Stomach (tissue), 9 donors: ENCODE results near the gene OR6K2. TPM values are rescaled to one million over a fixed set of nuclear protein-coding genes. Genes with fewer than 3 reads are reported as not detected.

Source experiments
- DNase-seq, 2 donors: peaks; one replicate each; pipeline versions ENCODE4 v3.0.0 to v3.0.0-alpha.2; 2013 to 2019
- H3K27ac ChIP-seq, 5 donors: fragments of 200-600 bp in 4 of 5; sonication (generic) in 4 of 5; one replicate each; pipeline ENCODE4 v1.5.1; 2013 to 2019; ENCODE audit warnings: mild to moderate bottlenecking in 1 of 5, moderate library complexity in 1 of 5
- H3K27me3 ChIP-seq, 3 donors: fragments of 200-600 bp; sonication (generic); one replicate each; pipeline ENCODE4 v1.5.1; 2017 to 2019; ENCODE audit warnings: mixed run types in 1 of 3
- H3K36me3 ChIP-seq, 4 donors: fragments of 200-600 bp; sonication (generic); 1 replicate in 3 of 4; 2 replicates in 1 of 4; pipeline ENCODE4 v1.5.1; 2016 to 2019
- H3K4me1 ChIP-seq, 4 donors: fragments of 200-600 bp; sonication (generic); one replicate each; pipeline ENCODE4 v1.5.1; 2016 to 2019
- H3K4me3 ChIP-seq, 4 donors: fragments of 200-600 bp; sonication (generic) in 3 of 4; one replicate each; pipeline ENCODE4 v1.5.1; 2016 to 2019; ENCODE audit warnings: mild to moderate bottlenecking in 1 of 4
- H3K9me3 ChIP-seq, 4 donors: fragments of 200-600 bp; sonication (generic); one replicate each; pipeline ENCODE4 v1.5.1; 2016 to 2019
- CTCF ChIP-seq, 7 experiments: fragments of 450-650 bp in 4 of 7; fragments of 200-600 bp in 3 of 7; sonication (generic) in 3 of 7; IDR thresholded peaks; one replicate each; pipeline ENCODE4 v1.5.1; 2016 to 2019; ENCODE audit warnings: antibody characterized with exemption in 7 of 7, control low read depth in 2 of 7, mild to moderate bottlenecking in 1 of 7
- EP300 ChIP-seq: sonication (generic); formaldehyde crosslinking; IDR thresholded peaks from one replicate; pipeline ENCODE4 v1.6.1; 2017; ENCODE audit warnings: antibody characterized with exemption
- POLR2A ChIP-seq, 4 donors: fragments of 450-650 bp; IDR thresholded peaks; one replicate each; pipeline ENCODE4 v1.6.1; 2016; ENCODE audit warnings: antibody characterized with exemption in 4 of 4, control low read depth in 2 of 4, mild to moderate bottlenecking in 1 of 4, moderate library complexity in 1 of 4
- POLR2AphosphoS5 ChIP-seq, 3 donors: sonication (generic); formaldehyde crosslinking; IDR thresholded peaks; one replicate each; pipeline ENCODE4 v1.6.1; 2016; ENCODE audit warnings: antibody characterized with exemption in 3 of 3
- WGBS, 5 donors: extraction: QIAGEN DNeasy Blood & Tissue Kit in 3 of 5; methylation state at CpG; one replicate each; pipeline versions ENCODE4 v1.1.5 to v1.1.7; 2013 to 2018; 5-methylcytosine and 5-hydroxymethylcytosine counted together
- intact Hi-C: fragments of 100-400 bp; cut with DNase I; formaldehyde crosslinking; loops from one replicate; pipeline ENCODE4 v1.15.1; 2023; ENCODE audit warnings: low total_unique reads
- polyA plus RNA-seq, 3 donors: library from polyadenylated mRNA; stranded (reverse); fragments of 200-250 nt; gene quantifications; one replicate each; pipeline ENCODE4 v1.2.3, GENCODE V29; 2013
- total RNA-seq, 5 donors: library from RNA; depleted of rRNA; stranded (reverse); fragments of >200 nt; gene quantifications; one replicate each; pipeline versions ENCODE4 v1.1.0 to v1.2.3, GENCODE V29; 2014 to 2016
- donor health status: healthy with polysubstance abuse.
- donor health status: Bipolar disorder and iron deficiency.
- donor health status: healthy.

OR6K2 gene
- total and polyA plus RNA-seq, 8 donors = not detected

DNA sequence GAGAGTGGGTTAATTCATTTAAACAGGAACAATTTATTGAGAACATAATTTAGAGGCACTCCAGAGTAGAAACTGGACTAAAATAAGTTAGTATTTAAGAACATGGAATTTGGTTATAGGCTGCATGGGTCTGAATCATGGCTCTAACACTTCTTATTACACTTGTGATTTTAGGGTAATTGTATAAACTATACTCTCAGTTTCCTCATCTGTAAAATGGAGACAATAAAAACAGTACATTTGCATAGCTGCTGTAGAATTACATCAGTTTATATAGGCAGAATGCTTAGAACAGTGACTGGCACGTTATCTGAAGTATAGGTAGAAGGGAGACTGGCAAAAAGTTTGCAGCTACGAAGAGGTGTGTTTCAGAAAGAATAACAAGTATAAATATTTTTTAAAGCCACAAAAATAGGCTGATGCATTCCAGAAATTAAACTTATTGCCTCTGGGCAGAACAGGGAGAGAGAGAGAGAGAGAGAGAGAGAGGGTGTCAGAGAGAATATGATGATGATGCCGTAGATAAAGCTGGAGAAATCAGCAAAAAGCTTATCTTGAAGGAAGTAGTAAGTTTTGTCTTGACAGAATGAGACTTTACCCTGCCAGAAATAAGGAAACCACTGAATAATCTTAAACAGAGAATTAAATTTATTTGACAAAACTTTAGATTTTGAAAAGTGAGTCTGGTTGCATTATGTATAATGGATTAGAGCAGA lies 28.2 kb upstream of the OR6K2 start:
- no peak overlapping the region for H3K27ac ChIP-seq
- no peak for TF ChIP-seq POLR2A (IDR thresholded peaks at IDR 0.05)
- no peak for TF ChIP-seq EP300
- no peak for TF ChIP-seq POLR2AphosphoS5 (IDR thresholded peaks at IDR 0.05)
- TF ChIP-seq CTCF (IDR thresholded peaks at IDR 0.05) = no peak
- no peaks in the 10 kb centered on the region for H3K4me1 ChIP-seq
- no peaks in the 10 kb centered on the region for H3K9me3 ChIP-seq
- WGBS, 5 donors = 67 to 74% (median 74%) methylated on average over 3 of the region's 3 CpGs
- intact Hi-C loops = no loop called here
- no peaks in the 10 kb centered on the region for H3K27me3 ChIP-seq
- DNase-seq = no peak
- H3K4me3 ChIP-seq = no peak overlapping the region
- H3K36me3 ChIP-seq = no peaks in the 10 kb centered on the region

DNA sequence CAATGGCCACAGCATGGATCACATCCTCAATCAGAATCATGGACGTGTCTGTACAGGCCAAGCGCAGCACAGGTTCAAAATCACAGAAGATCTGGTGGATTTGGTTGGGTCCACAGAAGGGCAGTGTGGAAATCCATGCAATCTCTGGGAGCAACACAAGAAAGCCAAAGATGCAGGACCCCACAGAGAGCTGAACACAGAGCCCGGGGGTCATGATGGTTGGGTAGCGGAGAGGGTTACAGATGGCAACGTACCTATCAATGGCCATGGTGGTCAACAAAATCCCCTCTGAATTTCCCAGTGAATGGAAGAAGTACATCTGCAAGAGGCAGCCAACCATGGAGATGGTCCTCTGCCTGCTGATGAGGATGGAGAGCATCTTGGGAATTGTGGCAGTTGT lies 24.0 kb upstream of the OR6K2 start:
- TF ChIP-seq EP300 = no peak
- TF ChIP-seq CTCF (IDR thresholded peaks at IDR 0.05) = no peak
- no peak for TF ChIP-seq POLR2AphosphoS5 (IDR thresholded peaks at IDR 0.05)
- TF ChIP-seq POLR2A (IDR thresholded peaks at IDR 0.05) = no peak
- Histone ChIP-seq H3K4me3 (no peak overlapping the region), H3K4me1 (no peaks in the 10 kb centered on the region), H3K36me3 (no peaks in the 10 kb centered on the region), H3K9me3 (no peaks in the 10 kb centered on the region), H3K27ac (no peak overlapping the region), H3K27me3 (no peaks in the 10 kb centered on the region)
- intact Hi-C loops = no loop called here
- DNase-seq = no peak
- WGBS, 5 donors = 89 to 92% (median 90%) methylated on average over 5 of the region's 5 CpGs

GRCh38 chr1:158720620-158721019 lies 20.2 kb upstream of the OR6K2 start, which contains the start of gene OR6K3:
Gene OR6K3, minus strand, starts transcription at chr1:158720720. Its CDS starts 2,605 bp downstream, at chr1:158718115.
- intact Hi-C loops = no loop called here
- TF ChIP-seq EP300 (no peak), CTCF (IDR thresholded peaks at IDR 0.05) (no peak)

DNA sequence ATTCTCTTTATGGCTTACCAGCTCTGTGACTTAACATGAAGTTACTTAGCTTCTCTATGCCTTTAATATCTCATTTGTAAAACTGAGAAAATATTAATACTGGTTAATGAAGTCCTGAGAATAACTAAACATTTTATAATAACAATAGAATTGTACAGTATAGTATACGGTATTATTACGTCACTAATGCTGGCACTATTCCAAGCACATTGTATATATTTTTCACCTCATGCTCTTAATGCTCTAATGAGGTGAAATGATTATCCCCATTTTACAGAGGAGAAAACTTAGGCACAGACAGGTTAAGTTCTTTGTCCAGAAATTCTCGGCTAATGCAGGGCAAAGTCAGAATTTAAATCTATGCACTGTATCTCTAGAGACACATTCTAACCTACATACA lies 19.2 kb upstream of the OR6K2 start:
- no peak for DNase-seq
- no peaks in the 10 kb centered on the region for H3K36me3 ChIP-seq
- H3K27ac ChIP-seq = no peak overlapping the region
- TF ChIP-seq POLR2A (IDR thresholded peaks at IDR 0.05) (no peak), EP300 (no peak), CTCF (IDR thresholded peaks at IDR 0.05) (no peak), POLR2AphosphoS5 (IDR thresholded peaks at IDR 0.05) (no peak)
- WGBS, 5 donors = 57 to 66% (median 63%) methylated on average over 3 of the region's 3 CpGs
- intact Hi-C loops = no loop called here
- H3K4me3 ChIP-seq = no peak overlapping the region
- H3K4me1 ChIP-seq = no peaks in the 10 kb centered on the region
- no peaks in the 10 kb centered on the region for H3K9me3 ChIP-seq
- H3K27me3 ChIP-seq = no peaks in the 10 kb centered on the region

More at GRCh38 chr1:158720620-158721019, 20.2 kb upstream of the OR6K2 start, which contains the start of gene OR6K3:
- Histone ChIP-seq H3K36me3 (no peaks in the 10 kb centered on the region), H3K4me1 (no peaks in the 10 kb centered on the region), H3K4me3 (no peak within 1 kb of the TSS), H3K27me3 (no peaks in the 10 kb centered on the region), H3K9me3 (no peaks in the 10 kb centered on the region), H3K27ac (no peak within 1 kb of the TSS)
- DNase-seq = no peak
- WGBS, 5 donors = 70 to 83% (median 74%) methylated on average over 2 of the region's 2 CpGs
